B cell (primary cell): ENCODE results near the gene LAPTM4A. TPM values are rescaled to one million over a fixed set of nuclear protein-coding genes. Genes with fewer than 3 reads are reported as not detected.

Experiments
- ATAC-seq: fragments of 200-7000 bp; cut with Tn5 transposase; one replicate; pipeline ENCODE4 v1.10.0; 2021; ENCODE audit warnings: low read depth, mild to moderate bottlenecking, moderate number of reproducible peaks, moderate library complexity
- CTCF ChIA-PET: fragments of 350-600 bp; sonication (Branson Sonifier 250); formaldehyde crosslinking; loops from one replicate; lab custom pipeline; 2021; ENCODE audit warnings: antibody characterized with exemption, inconsistent platforms; lab: Charles Lee
- POLR2A ChIA-PET: fragments of 350-600 bp; sonication (Branson Sonifier 250); formaldehyde crosslinking; loops from one replicate; lab custom pipeline; 2021; ENCODE audit warnings: antibody characterized with exemption; lab: Charles Lee
- DNase-seq: peaks from one replicate; pipeline ENCODE4 v3.0.0; 2013
- H2AFZ ChIP-seq: 2 replicates; pipeline ENCODE4 v1.6.1; 2012; ENCODE audit warnings: mild to moderate bottlenecking, low read depth, low read length; ENCODE audit not compliant: insufficient read depth, poor library complexity, severe bottlenecking
- H3K27ac ChIP-seq, 2 donors: 1 replicate in 1 of 2; 2 replicates in 1 of 2; pipeline ENCODE4 v1.5.1; 2012 to 2013; ENCODE audit warnings: low read length in 2 of 2, mild to moderate bottlenecking in 2 of 2, moderate library complexity in 1 of 2
- H3K27me3 ChIP-seq, 4 experiments: fragments of 200-600 bp in 1 of 4; sonication (generic) in 1 of 4; replicated peaks in 1 of 4; 1 replicate in 2 of 4; 2 replicates in 2 of 4; pipeline versions ENCODE4 v1.6.1 to v1.7.0; 2013 to 2016; ENCODE audit warnings: low read length in 3 of 4, mild to moderate bottlenecking in 2 of 4, mixed read lengths in 1 of 4, moderate library complexity in 1 of 4; ENCODE audit not compliant: insufficient read depth in 4 of 4, control insufficient read depth in 3 of 4; ENCODE audit errors: control extremely low read depth in 1 of 4
- H3K36me3 ChIP-seq, 2 experiments: replicated peaks in 1 of 2; 1 replicate in 1 of 2; 2 replicates in 1 of 2; pipeline versions ENCODE4 v1.6.1 to v1.7.1; 2013; ENCODE audit warnings: low read length in 1 of 2; ENCODE audit not compliant: insufficient read depth in 2 of 2, control insufficient read depth in 1 of 2; ENCODE audit errors: control extremely low read depth in 1 of 2, extremely low read depth in 1 of 2
- H3K4me1 ChIP-seq, 2 donors: fragments of 200-600 bp in 1 of 2; sonication (generic) in 1 of 2; 1 replicate in 1 of 2; 2 replicates in 1 of 2; pipeline versions ENCODE4 v1.5.1 to v1.6.1; 2013 to 2017; ENCODE audit warnings: low read length in 2 of 2; ENCODE audit not compliant: control insufficient read depth in 2 of 2, insufficient read depth in 2 of 2
- H3K4me2 ChIP-seq: replicated peaks from 2 replicates; pipeline ENCODE3; 2012; ENCODE audit warnings: mild to moderate bottlenecking, low read depth, low read length; ENCODE audit not compliant: poor library complexity, severe bottlenecking
- H3K4me3 ChIP-seq, 5 experiments: fragments of 200-600 bp in 1 of 5; sonication (generic) in 1 of 5; 1 replicate in 3 of 5; 2 replicates in 2 of 5; pipeline versions ENCODE4 v1.5.1 to v1.7.0; 2011 to 2016; ENCODE audit warnings: low read length in 4 of 5, mild to moderate bottlenecking in 4 of 5, low read depth in 2 of 5, control low read depth in 1 of 5, moderate library complexity in 1 of 5; ENCODE audit not compliant: insufficient read depth in 1 of 5; ENCODE audit errors: control extremely low read depth in 1 of 5, extremely low read depth in 1 of 5
- H3K79me2 ChIP-seq: fragments of 200-600 bp; sonication (generic); one replicate; pipeline ENCODE4 v1.6.0; 2016; ENCODE audit warnings: low read length; ENCODE audit not compliant: control insufficient read depth, insufficient read depth
- H3K9ac ChIP-seq: fragments of 200-600 bp; sonication (generic); 2 replicates; pipeline ENCODE4 v1.6.1; 2017; ENCODE audit warnings: mild to moderate bottlenecking, low read length, moderate library complexity
- H3K9me3 ChIP-seq, 3 donors: one replicate each; pipeline versions ENCODE4 v1.6.1 to v1.7.1; 2013; ENCODE audit warnings: low read length in 2 of 3; ENCODE audit not compliant: control insufficient read depth in 2 of 3, insufficient read depth in 1 of 3; ENCODE audit errors: control extremely low read depth in 1 of 3
- H4K20me1 ChIP-seq: 2 replicates; pipeline ENCODE4 v1.6.0; 2012; ENCODE audit warnings: mild to moderate bottlenecking, low read length; ENCODE audit not compliant: insufficient read depth, control insufficient read depth, poor library complexity, severe bottlenecking
- H3K27ac Mint-ChIP-seq: one replicate; pipeline ENCODE4 v1.8.0; 2021; ENCODE audit warnings: mixed read lengths
- H3K27me3 Mint-ChIP-seq: one replicate; pipeline ENCODE4 v1.8.0; 2021; ENCODE audit warnings: mixed read lengths
- H3K4me1 Mint-ChIP-seq: one replicate; pipeline ENCODE4 v1.8.0; 2021; ENCODE audit warnings: mixed read lengths
- H3K4me3 Mint-ChIP-seq: one replicate; pipeline ENCODE4 v1.8.0; 2021; ENCODE audit warnings: mixed read lengths
- H3K9me3 Mint-ChIP-seq: one replicate; pipeline ENCODE4 v1.8.0; 2022; ENCODE audit warnings: mixed read lengths; ENCODE audit not compliant: insufficient read depth
- CTCF ChIP-seq: fragments of 200-600 bp; IDR thresholded peaks from one replicate; pipeline ENCODE4 v1.8.0; 2022; ENCODE audit warnings: antibody characterized with exemption, mild to moderate bottlenecking
- EZH2 ChIP-seq: IDR thresholded peaks from 2 replicates; pipeline ENCODE4 v1.6.1; 2012; ENCODE audit warnings: borderline replicate concordance, low read depth, mild to moderate bottlenecking, moderate library complexity, low read length; ENCODE audit not compliant: insufficient read depth, poor library complexity, severe bottlenecking
- WGBS: methylation state at CpG from one replicate; pipeline ENCODE4 v1.1.5; 2013; ENCODE audit warnings: missing lambda C conversion rate; ENCODE audit not compliant: insufficient coverage; 5-methylcytosine and 5-hydroxymethylcytosine counted together
- intact Hi-C: fragments of 100-400 bp; cut with micrococcal nuclease; formaldehyde crosslinking; loops from one replicate; pipeline ENCODE4 v1.10.0; 2022
- polyA plus RNA-seq: library from polyadenylated mRNA; depleted of rRNA; stranded (reverse); fragments of >200 nt; gene quantifications from 2 replicates; pipeline ENCODE4 v1.2.3, GENCODE V29; 2012
- total RNA-seq, 2 donors: library from RNA; stranded (reverse); fragments of 120-200 nt in 1 of 2; gene quantifications; 1 replicate in 1 of 2; 2 replicates in 1 of 2; pipeline versions ENCODE4 v1.2.3 to v1.2.4, GENCODE V29; 2013 to 2022

Gene LAPTM4A
- total and polyA plus RNA-seq, 2 donors (not counting 1 experiment from before 2014, with no cell fraction given), result 45.9 to 74.4 TPM

DNA sequence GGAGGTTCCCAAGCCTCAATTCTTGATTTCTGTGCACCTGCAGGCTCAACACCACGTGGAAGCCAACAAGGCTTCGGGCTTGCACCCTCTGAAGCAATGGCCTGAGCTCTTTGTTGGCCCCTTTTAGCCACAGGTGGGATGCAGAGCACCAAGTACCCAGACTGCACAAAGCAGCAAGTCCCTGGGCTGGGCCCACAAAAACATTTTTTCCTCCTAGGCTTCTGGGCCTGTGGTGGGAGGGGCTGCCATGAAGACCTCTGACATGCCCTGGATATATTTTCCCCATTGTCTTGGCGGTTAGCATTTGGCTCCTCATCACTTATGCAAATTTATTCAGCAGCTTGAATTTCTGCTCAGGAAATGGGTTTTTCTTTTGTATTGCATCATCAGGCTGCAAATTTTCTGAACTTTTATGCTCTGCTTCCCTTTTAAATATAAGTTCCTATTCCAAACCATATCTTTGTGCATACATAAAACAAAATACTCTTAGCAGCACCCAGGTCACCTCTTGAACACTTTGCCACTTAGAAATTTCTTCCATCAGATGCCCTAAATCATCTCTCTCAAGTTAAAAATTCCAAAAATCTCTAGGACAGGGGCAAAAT, 29.9 kb downstream of the LAPTM4A start:
- peaks cover 3% of the 10 kb centered on the region for H3K27me3 Mint-ChIP-seq
- H2AFZ ChIP-seq, result no peak overlapping the region
- H4K20me1 ChIP-seq, result no peaks in the 10 kb centered on the region
- H3K9ac ChIP-seq, result no peak overlapping the region
- no peak for TF ChIP-seq CTCF
- no peak for TF ChIP-seq EZH2
- ATAC-seq (no peak), DNase-seq (no peak)
- H3K4me1 Mint-ChIP-seq, result no peaks in the 10 kb centered on the region
- CTCF ChIA-PET, result interaction anchor here (0.6 to 1.4 kb wide), 2 partner anchors 40 to 74 kb away, joined by 3 read pairs; no protein-coding TSS in a partner anchor
- WGBS, result 88% methylated on average over 3 of the region's 3 CpGs
- H3K4me3 Mint-ChIP-seq, result no peak overlapping the region
- H3K4me2 ChIP-seq, result no peak overlapping the region
- peaks cover 0 to 14% (median 11%) of the 10 kb centered on the region in 3 donors for H3K9me3 ChIP-seq
- intact Hi-C loops, result no loop called here
- H3K27ac Mint-ChIP-seq, result no peak overlapping the region
- no peaks in the 10 kb centered on the region for H3K79me2 ChIP-seq
- H3K4me3 ChIP-seq, result no peak overlapping the region
- POLR2A ChIA-PET, result no interaction called here
- H3K4me1 ChIP-seq, result no peaks in the 10 kb centered on the region
- no peaks in the 10 kb centered on the region for H3K27me3 ChIP-seq
- peaks cover 8% of the 10 kb centered on the region for H3K9me3 Mint-ChIP-seq
- H3K36me3 ChIP-seq, result no peaks in the 10 kb centered on the region
- no peak overlapping the region for H3K27ac ChIP-seq

GRCh38 chr2:20019747-20020146, 31.7 kb downstream of the LAPTM4A start:
- H3K4me1 ChIP-seq, result no peaks in the 10 kb centered on the region
- H4K20me1 ChIP-seq, result no peaks in the 10 kb centered on the region
- CTCF ChIA-PET, result interaction anchor here (1.4 kb wide), 1 partner anchor 76 kb away, joined by 3 read pairs; no protein-coding TSS in a partner anchor
- H3K27ac Mint-ChIP-seq, result no peak overlapping the region
- H3K27me3 Mint-ChIP-seq, result peaks cover 9% of the 10 kb centered on the region
- no peak overlapping the region for H3K27ac ChIP-seq
- intact Hi-C loops, result no loop called here
- WGBS, result 90% methylated on average over 4 of the region's 4 CpGs
- H3K4me3 ChIP-seq, result no peak overlapping the region
- TF ChIP-seq EZH2, result no peak
- no peak for TF ChIP-seq CTCF
- peaks cover 0 to 2% (median under 1%) of the 10 kb centered on the region in 4 experiments for H3K27me3 ChIP-seq
- H3K79me2 ChIP-seq, result no peaks in the 10 kb centered on the region
- H3K9me3 ChIP-seq, result peaks cover 0 to 14% (median 11%) of the 10 kb centered on the region in 3 donors
- peaks cover 8% of the 10 kb centered on the region for H3K9me3 Mint-ChIP-seq
- no peak overlapping the region for H3K9ac ChIP-seq
- no peaks in the 10 kb centered on the region for H3K36me3 ChIP-seq
- DNase-seq (no peak), ATAC-seq (no peak)
- H3K4me2 ChIP-seq, result no peak overlapping the region
- no peaks in the 10 kb centered on the region for H3K4me1 Mint-ChIP-seq
- POLR2A ChIA-PET, result no interaction called here
- no peak overlapping the region for H2AFZ ChIP-seq
- no peak overlapping the region for H3K4me3 Mint-ChIP-seq
